Stromal cell of bone marrow (primary cell): Measurements from ENCODE around the gene ENTREP3.

Experiments
- DNase-seq: peaks from one replicate; pipeline ENCODE4 v3.0.0-alpha.2; 2012; ENCODE audit warnings: low read depth

Gene ENTREP3

DNA sequence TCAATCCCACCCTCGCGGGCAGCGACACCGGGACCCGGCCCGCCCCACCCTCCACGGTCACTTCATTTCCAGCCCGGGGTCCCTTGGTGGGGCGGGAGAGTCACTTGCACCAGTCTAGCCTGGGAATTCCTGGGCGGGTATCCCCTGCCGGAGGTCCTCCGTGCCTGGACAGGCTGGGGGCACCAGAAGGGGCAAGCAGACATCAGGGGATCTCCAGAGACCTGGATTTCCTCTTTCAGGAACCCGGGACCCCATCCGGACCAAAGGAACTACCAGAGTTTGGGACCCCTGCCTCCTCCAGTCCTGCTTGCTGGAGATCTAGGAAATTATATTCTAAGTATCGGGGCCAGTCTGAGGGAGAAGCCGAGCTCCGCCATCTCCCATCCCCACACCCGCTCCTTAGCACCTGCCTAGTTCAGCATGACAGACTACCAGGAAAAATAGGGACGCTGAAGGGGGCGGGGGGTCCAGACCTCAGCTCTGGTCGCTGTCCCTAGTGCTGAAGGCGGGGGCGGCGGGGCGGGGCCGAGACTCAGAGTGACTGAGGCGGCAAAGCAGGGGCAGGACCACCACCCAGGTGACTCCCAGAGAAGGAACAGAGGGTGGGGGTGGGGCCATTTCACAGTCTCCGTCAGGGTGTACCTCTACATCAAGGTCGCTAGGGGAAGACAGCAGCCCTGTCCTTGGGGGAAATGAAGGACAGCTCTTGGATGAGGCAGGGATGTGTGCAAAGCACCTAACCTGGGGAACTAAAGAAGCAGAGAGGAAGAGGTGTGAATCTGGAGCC lies 22.8 kb upstream of the ENTREP3 start:
- no peak for DNase-seq

DNA sequence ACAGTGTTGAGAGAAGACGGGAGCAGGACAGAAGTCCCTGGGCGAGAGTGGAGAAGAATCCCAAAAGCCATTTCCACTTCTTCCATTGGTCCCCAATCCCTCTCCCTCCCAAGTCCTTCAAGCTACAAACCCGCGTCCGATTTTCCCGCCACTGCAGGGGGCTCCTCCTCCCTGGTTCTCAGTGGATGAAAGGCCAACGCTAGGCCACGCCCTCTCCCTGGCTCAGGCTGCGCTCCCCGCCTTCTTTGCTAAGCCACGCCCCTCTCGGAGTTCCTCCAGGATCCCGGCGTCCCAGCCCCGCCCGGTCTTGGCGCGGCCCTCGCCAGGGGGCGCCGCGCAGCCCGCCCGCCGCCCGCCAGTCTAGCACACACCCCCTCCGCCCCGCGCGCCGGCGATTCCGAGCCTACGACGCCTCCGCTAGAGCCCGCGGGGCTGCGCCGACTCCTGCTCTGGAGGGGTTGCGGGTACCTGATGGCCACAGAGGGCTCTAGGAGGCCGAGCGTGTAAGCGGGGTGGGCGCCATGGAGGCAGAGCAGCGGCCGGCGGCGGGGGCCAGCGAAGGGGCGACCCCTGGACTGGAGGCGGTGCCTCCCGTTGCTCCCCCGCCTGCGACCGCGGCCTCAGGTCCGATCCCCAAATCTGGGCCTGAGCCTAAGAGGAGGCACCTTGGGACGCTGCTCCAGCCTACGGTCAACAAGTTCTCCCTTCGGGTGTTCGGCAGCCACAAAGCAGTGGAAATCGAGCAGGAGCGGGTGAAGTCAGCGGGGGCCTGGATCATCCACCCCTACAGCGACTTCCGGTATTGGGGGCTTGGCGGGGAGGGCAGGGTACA lies 22.0 kb upstream of the ENTREP3 start, which contains the start of gene HCN3:
Gene HCN3, plus strand, starts transcription at position 394 of the 832 bp plus-strand sequence. Its CDS starts 128 bp downstream, at position 522.
- DNase-seq = peak; percentile 93

DNA sequence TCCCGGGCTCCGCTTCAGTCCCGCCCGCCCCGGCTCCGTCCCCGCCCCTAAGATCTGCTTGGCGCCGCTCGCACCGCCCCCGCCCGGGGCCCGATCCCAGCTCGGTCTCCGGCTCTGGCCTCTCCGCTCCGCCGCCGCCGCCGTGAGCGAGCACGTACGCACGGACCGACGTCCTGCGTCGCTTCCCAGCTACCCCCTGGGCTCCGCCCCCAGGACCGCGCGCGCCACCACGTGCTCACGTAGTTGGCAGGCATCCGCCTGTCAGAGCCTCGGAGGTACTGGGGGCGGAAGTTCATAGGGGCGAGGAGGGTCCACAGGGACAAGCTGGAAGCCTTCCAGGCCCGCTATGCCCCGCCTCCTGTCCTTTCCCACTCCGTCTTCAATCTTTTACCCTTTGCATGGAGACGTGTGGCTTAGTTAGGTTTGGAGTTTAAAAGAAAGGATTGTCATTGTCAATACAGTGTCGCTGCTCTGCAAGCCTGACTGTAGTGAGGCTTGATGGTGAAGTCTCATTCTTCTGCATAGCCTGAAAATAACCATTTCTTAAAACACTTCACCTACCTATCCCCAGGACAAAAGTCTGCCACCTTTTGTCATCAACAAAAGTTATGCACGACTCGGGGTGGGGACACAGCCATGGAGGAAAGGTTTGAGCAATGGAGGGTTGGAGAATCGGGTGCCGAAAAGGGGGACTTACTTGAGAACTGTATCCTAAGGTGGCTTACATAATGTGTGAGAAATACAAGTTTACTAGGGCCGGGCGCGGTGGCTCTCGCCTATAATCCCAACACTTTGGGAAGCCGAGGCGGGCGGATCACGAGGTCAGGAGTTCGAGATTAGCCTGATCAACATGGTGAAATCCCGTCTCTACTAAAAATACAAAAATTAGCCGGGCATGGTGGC lies 18.3 kb upstream of the ENTREP3 start, which contains the start of gene CLK2:
Gene CLK2, minus strand, starts transcription at position 162 of the 903 bp plus-strand sequence. CDS start 2,527 bp downstream, outside the sequence.
- peak; percentile 88 for DNase-seq

DNA sequence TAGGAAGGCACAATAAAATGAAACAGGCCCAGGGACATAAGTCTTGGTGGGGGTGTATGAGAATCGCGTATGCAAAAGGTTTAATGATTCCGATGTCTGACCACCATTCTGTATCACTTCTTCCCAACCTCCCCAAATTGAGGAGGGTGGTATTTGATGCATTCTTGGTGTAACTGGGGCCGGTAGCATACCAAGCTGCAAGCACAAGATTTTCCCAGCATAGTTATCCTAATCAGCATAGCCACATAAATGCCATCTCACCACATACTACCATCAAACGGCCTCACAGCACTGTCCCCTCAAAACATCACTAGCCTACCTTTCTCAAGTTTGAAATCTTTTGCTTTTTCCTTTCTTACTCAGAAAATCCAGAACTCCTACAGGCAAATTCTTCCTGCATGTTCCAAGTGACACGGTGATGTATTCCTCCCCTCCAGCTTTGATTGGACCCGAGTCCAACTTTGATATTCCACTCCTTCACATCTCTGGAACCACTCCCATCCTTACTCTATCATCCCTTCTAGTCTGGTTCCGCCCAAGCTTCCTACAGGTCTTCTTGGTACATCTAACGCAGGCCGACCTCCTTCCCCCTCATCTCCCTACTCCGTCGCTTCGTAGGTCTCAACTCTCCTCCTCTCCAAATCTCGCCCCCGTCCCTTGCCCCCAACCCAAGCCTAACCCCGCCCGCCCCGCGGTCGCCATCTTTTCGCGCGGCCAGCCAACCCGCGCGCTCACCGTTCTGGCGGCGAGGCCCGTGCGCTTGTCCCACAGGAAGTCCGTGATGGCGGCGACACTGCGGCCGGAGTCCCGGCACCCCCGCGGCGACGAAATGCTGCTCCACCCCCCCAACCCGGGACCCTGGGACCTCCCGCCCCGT lies 17.4 kb upstream of the ENTREP3 start:
- DNase-seq = peak; percentile 41

DNA sequence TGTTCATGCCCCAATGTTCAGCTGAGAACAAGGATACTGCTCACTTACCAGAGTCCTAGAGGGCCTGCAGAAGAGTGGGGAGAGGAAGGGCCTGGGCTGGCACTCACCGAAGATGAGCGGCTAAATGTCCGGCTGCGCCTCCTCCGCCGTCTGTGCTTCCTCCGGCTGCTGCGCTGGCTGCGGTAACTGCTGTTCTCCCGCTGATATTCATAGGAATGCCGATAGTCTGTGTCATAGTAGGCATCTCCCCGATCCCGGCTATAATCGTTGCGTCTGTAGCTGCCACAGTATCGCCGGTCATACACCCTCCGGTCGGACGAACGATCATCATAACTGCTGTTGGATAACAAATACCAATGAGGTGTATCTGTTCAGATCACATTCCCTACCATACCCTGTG lies 14.1 kb upstream of the ENTREP3 start:
- no peak for DNase-seq

DNA sequence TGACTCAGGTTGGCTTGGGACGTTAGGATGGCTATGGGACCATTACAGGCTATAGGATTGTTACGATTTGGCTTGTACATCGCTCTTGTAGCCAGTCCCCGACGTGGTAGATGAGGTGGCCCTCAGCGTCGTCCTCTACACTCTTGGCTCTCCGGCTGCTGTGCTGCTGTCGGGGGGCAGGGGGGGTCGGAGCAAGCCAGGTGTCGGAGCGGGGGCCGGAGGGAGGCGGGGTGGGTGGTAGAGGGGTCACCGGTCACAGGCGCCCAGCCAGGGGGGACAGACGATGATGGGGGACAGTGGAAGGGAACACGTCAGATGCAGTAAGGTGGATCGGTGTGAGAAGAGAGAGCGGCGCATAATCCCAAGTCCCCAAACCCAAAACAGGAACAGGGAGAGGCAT lies 13.3 kb upstream of the ENTREP3 start:
- DNase-seq = no peak

DNA sequence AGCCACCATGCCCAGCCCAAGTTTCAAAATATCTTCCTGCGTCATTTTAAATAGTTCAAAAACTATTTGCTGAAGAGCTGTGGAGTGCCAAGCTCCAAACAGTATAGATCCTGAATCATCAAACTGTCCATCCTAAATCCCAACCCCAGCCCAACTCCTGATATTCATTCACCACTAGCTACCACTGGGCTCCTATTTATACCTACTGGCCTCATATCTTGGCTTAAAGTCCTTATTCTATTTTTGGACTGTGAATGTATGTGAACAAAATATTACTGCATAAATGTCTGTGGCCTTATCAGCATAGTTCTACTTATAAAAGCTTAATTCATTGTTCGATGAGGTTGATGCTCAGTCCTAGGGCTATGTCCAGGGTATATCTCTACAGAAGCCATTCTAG lies 12.1 kb upstream of the ENTREP3 start:
- no peak for DNase-seq

DNA sequence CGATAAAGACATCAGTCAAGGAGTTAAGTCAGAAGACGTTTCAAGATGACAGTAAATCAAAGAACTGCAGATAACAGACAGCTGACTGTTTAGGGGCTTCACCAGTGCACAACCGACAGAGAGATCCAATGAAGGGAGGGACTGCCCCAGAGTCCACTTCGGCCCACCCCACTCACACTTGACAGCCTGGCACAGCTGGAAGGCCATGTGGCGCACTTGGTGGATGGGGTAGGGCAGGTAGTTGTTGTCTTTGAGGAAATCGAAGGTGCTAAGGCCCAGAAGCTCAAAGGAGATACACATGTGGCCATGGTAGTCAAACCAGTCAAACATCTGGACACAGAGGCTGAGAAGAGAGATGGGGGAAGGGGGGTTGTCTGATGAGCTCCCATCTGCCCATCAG lies 11.3 kb upstream of the ENTREP3 start:
- no peak for DNase-seq

DNA sequence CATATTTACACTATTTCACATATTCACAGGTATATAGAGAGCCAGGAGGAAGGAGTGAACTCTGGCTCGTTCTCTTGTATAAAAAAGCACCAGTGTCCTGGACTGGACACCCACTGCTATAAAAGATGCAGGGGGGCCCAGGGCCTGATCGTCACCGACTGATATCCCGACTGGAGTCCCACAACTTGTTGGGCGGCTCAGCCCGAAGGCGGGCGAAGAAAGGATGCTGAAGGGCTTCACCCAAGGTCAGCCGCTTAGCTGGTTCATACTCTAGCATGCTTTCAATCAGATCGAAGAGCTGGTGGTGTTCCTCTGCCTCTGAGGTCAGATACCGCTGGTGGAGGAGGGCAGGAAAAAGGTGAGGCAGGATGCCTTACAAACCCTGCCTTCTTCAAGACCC lies 7.8 kb upstream of the ENTREP3 start:
- no peak for DNase-seq

DNA sequence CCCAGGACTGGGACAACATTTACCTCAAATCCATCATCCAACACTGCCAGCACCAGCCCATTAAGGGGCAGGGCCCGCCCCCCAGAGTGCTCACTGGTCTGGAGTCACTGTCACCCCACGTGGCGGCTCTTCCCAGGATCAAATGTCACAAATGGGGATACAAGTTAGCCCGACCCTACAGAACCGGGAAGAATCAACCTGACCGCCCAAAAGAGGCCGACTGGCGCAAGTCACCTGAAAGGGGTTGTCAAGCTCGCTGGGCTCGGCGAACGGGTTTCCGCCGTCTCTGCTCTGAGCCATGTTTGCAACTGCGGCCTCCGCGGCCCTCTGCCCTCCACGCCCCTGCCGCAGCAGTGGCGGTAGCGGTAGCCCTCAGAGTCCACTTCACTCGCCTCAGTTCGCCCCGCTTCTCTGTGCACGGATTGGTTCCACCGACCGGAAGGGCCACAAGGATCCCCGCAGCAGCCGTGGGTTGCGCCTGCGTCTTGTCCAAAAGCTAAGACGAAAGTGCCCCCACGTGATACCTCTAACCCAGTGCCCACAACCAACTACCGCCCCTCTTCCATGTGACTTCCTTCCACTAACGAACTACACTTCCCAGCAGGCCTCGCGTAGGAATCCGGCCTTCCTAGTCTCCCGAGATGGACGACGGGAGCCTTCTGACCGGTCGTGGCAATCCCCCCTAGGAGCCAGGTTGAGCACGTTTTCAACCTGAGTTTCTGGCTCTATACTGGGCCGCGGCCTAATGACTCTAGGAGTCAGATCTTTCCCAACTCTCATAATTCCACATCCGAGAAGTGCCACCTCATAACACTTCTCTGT lies 6.8 kb upstream of the ENTREP3 start, which contains the start of gene SCAMP3:
Gene SCAMP3, minus strand, starts transcription at position 509 of the 822 bp plus-strand sequence. Its CDS starts 209 bp downstream, at position 300.
- peak; percentile 99 for DNase-seq

DNA sequence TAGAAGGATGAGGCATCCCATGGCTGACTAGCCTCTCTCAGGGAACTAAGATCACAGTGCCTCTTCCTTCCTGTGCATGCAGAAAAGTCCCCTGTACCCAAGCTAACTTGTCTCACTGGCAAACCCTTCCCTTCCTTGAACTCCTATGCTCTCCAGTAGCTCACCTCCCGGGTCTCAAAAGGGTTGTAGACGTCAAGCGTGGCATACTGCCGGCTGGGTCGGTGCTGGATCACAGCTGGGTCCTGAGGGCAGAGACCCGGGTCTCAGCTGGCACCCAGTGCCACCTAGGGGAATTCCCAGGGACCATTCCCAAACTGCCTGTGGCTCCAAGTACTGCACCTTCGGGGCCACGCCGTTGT lies 6.2 kb upstream of the ENTREP3 start:
- no peak for DNase-seq

DNA sequence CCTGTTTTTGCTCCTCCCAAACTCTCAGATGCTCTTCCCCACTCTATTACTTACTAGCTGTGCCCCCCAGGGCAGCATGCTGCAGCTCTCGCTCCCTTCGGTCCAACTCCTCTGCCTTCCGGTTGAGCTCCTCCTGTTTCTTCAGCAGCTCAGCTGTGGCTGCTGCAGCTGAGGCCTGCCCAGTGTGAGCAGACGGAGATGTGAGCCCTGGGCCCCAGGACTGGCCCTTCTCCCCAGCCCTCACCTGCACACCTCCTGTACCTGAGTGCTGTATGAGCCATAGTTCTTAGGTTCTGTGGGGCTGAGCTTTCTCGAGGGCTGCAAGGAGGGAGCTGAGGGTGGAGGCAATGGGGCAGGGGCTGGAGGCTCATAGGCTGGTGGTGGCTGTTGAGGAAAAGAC lies 5.0 kb upstream of the ENTREP3 start:
- no peak for DNase-seq

DNA sequence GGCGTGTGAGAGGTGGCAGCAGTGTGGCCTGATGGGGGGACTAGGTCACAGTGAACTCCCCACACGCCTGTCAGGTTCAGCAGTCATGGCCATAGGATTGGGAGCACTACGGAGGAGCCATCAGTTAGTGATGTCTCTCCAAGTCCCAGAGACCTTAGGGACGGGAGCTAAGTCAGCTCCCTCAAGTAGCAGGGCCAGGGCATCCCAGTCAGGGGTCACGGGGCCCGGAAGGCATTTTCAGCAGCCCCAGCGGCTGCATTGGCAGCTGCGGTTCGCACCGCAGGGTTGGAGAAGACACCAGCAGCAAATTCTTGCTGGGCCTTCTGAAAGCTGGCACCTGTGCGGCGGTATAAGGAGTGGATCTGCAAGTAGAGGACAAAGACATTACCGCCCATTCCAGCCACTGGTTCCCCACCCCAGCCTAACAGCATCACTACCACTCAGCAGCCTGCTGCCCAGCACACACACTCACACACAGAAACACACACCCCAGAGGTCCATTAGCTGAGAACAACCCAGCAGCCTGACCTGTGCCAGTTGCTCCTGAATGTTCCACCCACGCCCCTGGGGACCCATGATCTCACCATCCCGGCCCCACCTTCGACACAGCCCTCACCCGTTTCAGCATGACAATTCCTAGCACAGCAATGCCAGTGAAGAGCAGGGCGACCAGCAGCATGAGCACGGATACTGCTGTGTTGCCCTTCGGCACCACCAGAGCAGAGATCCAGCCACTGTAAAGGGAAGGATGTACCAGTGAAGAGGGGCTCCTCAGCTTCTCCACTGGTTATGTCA lies 972 bp upstream of the ENTREP3 start:
- DNase-seq = no peak

DNA sequence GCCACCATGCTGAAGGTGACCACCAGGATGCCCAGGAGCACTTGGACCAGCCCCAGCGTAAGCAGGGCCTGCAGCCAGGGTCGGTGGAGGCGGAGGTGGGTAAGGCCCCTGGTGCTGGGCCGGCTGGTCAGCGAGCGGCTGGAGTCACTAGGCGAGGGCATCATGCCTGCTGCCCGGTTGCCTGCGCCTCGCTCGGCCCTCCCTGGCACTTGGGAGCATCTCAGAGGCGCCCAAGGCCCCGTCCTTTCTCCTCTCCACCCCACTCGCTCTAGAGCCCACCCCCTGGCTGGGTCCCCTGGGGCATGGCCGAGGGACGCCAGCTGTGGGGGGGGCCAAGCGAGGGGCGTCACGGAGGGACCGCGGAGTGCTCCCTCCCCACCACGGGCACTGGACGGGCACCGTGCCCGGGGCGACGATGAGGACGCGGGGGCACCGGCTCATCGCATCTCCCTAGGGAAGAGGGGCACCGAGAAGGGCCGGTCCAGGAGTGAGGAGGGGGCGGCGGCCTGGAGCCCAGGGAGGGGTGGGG lies 505 bp downstream of the ENTREP3 start:
- DNase-seq = no peak

DNA sequence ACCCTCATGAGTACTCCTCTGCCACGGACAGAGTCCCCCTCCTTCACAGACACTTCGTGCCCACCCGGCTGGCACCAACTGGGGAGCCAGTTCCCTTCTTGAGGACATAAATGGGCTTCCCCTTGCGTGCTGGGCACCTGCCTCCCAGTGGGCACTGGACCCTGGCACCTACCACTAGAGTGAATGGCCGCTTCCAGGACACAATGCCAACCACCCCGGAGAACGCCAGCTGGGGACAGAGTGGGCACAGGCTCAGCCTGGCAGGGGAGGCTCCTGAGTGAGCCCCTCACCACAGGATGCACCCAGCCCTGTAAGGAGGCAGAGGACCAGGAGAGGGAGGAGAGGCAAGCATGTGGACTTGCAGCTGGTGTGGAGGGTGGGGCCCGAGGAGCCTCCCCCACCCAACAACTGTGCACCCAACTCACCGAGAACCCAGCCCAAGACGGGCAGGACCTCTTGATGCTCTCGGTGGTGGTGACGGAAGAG lies 1.0 kb downstream of the ENTREP3 start:
- no peak for DNase-seq

DNA sequence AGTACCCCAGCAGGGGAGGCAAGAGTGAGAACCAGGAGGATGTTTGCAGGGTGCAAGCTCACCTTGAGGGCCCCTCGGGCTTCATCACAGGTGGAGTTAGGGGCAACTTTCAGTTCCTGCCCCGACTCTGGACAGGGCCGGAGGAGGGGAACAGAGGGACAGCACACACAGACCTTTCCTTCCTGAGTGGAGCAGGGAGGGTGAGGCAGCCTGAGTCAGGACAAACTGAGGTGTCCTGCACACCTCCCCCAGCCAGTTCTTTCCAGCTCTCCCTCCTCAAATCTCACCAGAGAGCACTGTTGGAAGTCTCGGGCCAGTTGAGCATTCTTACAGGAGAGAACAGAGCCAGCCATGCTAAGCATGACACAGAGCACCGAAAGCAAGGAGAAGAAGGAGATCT lies 1.5 kb downstream of the ENTREP3 start:
- no peak for DNase-seq

DNA sequence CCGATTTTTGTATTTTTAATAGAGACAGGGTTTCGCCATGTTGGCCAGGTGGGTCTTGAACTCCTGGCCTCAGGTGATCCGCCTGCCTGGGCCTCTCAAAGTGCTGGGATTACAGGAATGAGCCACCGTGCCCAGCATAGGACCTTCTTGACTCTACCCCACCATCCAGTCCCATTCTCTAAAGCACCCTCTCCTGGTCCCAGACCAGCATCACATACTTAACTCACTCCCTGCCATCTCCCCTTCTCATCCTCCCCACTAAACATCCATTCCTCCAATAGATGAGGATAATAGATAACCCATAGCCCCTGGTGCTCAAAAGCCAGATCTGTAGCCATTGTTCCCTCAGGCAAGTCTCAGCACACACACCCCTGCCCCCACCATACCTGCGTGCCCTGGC lies 2.1 kb downstream of the ENTREP3 start:
- no peak for DNase-seq

DNA sequence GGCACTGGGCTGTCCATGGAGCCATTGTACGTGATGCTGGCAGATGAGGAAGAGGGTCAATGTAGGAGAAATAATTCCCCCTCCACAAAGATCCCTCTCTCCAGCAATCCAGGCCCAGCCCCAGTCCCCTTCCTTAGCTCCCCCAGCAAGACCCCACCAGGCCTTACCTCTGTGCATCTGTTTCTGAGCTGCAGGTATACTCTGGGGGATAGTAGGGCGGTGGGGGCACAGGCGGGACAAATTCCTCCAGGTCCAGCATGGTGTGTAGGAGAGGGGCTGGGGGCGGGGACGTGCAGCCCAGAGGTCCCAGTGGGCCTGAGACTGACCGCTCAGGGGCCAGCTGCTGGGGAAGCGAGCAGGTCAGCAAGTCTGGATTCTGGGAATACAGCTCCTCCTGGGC lies 3.7 kb downstream of the ENTREP3 start:
- no peak for DNase-seq
